GM21576 (cell line): ENCODE measurements around the gene WDR81.
"Not testable (repeated sequence)": the region's sequence is repeated elsewhere in the genome, so short reads cannot be mapped to it uniquely, and the experiment has no call there.

Experiments used
- ATAC-seq: cut with Tn5 transposase; IDR thresholded peaks from one replicate; pipeline ENCODE4 v1.9.1; 2021; ENCODE audit warnings: mild to moderate bottlenecking, moderate library complexity; ENCODE audit not compliant: unreplicated experiment

The WDR81 gene

DNA sequence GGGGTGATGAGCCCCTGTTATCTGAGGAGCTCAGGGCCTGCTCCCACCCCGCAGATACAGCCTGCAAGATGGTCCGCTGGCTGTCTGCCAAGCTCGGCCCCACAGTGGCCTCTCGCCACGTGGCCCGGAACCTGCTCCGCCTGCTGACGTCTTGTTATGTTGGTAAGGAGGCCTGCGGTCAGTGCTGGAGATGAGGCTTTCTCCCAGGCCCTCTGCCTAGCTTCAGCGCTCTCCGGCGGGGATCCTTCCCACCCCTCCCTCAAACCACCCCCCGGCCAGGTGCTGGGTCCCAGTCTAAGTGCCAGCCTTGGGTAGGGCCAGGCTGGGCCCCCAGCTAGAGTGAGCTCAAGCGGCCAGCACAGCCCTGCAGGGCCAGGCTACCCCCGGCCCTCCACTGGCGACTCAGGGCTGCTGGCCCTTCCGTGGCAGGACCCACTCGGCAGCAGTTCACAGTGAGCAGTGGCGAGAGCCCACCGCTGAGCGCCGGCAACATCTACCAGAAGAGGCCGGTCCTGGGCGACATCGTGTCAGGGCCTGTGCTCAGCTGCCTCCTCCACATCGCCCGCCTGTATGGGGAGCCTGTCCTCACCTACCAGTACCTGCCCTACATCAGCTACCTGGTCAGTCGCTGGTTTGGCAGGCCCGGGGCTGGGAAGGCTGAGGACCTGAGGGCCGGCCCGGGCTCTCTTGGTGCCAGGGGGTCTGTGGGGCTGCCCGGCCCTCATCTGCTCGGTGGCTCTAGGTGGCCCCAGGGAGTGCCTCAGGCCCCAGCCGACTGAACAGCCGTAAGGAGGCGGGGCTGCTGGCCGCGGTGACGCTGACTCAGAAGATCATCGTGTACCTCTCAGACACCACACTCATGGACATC, 6.1 kb downstream of the WDR81 start:
- no peak for ATAC-seq

DNA sequence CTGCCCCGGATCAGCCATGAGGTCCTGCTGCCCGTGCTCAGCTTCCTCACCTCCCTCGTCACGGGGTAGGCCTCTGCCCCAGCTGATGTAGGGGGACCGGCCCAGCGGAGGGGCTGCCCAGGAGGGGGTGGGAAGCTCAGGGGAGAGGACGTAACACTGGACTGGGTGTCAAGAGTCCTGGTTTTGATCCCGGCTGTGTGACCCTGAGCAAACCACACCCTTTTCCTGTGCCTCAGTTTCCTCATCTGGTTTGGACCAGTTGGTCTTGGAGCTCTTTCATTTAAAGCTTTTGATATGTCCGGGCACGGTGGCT, 6.6 kb downstream of the WDR81 start:
- ATAC-seq, result no peak

DNA sequence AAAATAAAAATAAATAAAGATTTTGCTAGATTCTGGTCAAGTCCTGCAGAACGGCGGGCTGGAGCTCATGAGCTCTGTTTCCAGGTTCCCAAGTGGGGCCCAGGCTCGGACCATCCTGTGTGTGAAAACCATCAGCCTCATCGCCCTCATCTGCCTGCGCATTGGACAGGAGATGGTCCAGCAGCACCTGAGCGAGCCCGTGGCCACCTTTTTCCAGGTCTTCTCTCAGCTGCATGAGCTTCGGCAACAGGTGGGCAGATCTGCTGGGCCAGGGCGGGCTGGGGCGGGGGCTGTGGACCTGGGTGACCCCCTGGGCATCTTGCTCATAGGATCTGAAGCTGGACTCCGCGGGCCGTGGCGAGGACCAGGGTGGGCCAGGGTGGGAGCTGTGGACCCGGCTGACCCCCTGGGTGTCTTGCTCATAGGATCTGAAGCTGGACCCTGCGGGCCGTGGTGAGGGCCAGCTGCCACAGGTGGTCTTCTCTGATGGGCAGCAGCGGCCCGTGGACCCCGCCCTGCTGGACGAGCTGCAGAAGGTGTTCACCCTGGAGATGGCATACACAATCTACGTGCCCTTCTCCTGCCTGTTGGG, 7.8 kb downstream of the WDR81 start:
- no peak for ATAC-seq

DNA sequence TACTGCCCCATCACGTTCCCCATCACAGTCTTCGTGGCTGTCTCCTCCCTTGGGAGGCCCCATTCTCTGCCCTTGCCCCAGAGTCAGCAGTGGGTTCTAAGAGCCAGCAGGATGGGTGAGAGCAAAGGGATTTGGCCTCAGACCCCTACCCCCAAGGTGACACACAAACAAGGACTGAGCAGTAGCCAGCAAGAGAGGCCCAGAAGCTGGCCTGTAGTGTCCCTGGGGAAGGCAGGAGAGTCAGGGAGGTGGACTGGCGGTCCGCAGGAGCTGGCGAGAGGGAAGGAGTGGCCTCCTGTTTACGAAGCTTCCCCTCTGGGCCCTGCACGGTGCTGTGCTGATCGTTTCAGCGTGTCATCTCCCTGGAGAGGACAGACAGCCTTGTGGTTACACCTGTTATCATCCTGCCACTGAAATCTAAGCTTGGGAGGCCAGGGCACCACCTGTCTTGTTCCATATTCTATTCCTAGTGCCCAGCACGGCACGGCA, 8.4 kb downstream of the WDR81 start:
- no peak for ATAC-seq

DNA sequence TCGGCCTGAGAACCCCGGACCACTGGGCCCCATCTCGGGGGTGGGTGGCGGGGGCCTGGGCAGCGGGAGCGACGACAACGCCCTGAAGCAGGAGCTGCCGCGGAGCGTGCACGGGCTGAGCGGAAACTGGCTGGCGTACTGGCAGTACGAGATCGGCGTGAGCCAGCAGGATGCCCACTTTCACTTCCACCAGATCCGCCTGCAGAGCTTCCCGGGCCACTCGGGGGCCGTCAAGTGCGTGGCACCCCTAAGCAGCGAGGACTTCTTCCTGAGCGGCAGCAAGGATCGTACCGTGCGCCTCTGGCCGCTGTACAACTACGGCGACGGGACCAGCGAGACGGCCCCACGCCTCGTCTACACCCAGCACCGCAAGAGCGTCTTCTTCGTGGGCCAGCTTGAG, 9.3 kb downstream of the WDR81 start:
- ATAC-seq, result no peak

DNA sequence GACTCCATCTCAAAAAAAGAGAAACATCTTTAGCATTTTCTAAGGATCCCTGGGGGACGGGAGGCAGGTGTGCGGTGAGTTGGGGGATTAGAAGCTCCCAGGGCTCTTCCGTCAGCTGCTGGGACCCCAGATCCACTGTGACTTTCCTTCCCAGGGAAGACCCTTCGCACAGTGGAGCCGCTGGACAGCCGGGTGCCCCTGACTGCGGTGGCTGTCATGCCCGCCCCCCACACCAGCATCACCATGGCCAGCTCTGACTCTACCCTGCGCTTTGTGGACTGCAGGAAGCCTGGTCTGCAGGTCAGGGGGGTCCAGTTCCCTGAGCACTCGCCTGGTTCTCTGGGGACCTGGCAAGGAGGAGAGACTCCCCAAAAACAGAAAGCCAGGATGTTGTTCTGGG, 10.9 kb downstream of the WDR81 start:
- no peak for ATAC-seq

DNA sequence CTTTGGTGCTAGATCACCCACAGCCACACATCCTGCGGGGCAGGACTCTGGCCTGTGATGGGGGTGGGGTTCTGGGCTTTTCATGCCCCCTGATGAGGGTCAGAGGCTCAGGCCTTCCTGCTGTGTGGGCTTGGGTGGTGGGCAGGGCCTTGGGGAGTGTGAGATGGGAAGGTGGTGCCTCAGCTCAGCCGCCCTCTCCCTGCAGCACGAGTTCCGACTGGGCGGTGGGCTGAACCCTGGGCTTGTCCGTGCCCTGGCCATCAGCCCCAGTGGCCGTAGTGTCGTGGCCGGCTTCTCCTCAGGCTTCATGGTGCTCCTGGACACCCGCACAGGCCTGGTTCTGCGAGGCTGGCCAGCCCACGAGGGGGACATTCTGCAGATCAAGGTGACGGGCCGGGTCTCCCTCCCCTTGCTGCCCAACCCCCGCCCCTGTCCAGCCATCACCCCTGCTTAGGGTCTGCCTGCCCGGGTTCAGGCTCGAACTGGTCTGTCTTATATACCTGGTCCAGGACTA, 11.4 kb downstream of the WDR81 start:
- ATAC-seq, result no peak

DNA sequence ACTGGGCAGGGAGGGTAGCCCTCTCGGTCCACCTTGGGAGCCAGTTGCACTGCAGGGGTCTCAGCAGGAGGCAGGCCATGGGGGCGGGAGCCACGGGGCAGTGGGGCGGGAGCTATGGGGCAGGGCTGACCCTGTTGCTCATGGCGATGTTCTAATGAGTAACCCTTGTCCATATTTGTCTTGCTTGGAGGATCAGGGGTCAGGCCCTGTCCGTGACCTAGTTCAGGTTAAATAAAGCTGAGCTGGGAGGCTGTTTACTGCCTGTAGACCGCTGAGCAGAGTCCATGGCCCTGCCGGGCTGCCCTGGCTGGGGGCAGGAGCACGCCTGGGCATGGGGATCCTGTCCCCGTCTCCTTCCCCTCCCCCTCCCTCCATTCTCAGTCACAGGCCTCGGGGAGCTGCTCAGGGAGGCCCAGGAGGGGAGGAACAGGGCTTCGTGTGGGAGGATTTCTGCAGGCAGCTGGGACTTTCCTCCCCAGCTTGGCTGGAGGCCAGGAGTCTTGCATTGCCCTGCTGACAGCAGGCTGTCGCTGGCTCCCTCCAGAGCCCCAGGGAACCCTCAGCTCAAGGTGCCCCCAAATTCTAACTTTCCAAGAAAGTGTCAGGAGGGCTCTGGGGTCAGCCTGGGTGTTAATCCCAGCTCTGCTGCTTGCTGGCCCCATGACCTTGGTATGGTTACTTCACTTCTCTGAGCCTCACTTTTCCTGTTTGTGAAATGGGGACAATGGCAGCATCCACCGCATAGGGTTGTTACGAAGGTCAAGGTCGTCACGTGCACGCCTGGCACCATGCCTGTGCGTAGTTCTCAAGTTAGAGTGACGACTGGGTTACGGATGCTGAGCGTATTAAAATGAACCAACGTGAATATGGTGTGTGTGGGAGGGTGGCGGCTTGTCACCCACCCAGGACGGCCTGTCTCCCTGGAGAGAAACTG, 12.1 kb downstream of the WDR81 start:
- ATAC-seq, result no peak

DNA sequence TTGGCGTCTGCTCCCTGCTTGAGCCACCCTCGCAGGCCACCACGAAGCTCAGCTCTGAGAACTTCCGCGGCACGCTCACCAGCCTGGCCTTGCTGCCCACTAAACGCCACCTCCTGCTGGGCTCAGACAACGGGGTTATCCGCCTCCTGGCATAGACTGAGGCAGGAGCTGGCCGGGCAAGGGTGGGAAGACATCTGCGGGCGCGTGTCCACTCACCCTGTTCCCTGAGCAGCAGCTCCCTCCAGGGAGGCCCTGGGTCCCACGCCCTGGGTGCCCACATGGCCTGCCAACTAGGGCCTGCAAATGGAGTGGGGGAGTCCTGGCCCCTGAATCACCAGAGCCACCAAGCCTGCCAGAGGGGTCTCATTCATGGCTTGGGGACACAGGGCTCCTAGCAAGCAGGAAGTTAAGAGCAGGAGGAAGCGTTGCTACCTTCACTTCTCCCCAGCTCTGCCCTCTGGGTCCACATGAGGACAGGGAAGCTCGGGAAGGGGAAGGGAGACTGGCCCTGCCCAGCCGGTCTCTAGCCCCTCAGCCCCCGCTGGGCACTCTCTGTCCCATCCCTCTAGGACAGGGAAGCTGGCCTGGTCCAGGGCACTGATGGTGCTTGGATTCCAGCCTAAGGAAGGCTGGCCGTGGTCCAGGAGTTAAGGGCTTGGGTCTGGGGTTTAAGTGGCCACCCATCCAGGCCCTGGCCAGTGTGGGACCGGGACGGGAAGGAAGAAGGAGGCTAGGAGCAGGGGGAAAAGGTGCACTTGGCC, 13.2 kb downstream of the WDR81 start:
- ATAC-seq, result no peak

DNA sequence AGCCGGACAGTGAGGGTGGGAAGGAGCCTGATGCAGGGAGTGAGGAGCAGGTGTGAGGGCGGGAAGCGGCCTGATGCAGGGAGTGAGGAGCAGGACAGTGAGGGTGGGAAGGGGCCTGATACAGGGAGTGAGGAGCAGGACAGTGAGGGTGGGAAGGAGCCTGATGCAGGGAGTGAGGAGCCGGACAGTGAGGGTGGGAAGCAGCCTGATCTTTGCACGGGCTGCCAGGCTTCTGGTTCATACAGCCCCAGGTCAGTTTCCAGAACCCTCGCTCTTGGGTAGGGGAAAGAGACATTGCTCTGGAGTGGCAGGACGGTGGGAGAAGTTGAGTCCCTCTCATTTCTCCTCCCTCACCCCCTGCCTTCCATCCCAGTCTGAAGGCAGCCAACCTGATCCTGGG, 17.4 kb downstream of the WDR81 start:
- ATAC-seq, result not testable (repeated sequence)

DNA sequence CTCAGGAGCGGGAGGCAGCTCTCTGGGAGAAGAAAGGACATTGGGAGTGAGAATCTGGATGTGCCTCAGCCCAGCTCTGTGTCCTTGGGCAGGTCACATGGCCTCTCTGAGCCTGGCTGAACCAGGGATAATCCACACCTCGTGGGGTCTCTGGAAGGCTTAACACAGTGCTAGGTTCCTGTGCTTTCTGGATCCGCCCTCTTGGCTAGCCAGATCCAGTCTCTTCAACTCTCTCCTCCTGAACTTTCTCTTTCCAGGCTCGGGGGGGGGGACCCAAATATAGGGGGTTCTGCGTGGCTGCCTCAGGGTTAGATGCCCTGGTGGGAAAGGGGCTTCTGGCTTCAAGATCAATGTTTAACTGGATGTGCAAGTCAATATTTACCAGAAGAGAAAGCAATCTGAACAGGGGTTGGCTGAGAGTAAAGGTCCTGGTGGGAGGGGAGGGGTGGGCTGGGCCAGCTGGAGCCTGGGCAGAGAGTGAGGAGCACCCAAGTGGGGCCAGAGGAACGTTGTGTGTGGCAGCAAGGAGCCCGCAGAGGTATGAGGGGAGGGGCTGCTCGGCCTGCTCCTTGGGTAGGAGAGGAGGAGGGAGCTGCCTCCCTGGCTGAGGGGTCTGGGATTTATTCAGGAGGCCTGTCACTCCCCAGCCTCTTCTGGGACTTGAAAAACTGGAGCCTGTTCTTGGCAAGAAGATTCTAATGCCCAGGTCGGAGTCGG, 18.0 kb downstream of the WDR81 start, which contains the start of gene SERPINF2:
TSS of gene SERPINF2 (plus strand) at position 501 of the 717 bp plus-strand sequence. CDS start 2,125 bp downstream, outside the sequence.
- no peak for ATAC-seq

DNA sequence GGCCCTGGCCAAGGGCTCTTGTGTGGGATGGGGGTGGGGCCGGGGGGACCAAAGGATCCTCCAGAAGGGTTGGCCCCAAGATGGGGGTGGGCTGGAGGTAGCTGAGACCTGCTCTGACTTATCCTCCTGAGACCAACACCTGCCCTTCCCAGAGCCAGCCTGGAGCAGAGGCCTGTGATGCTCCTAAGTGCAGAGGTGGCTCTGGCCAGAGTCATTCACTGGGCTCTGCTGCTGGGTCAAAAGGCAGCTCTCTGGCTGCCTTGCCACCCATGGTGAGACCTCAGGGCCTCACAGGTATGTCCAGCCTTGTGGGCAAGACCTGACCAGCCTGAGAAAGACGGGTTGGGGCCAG, 18.6 kb downstream of the WDR81 start:
- no peak for ATAC-seq

DNA sequence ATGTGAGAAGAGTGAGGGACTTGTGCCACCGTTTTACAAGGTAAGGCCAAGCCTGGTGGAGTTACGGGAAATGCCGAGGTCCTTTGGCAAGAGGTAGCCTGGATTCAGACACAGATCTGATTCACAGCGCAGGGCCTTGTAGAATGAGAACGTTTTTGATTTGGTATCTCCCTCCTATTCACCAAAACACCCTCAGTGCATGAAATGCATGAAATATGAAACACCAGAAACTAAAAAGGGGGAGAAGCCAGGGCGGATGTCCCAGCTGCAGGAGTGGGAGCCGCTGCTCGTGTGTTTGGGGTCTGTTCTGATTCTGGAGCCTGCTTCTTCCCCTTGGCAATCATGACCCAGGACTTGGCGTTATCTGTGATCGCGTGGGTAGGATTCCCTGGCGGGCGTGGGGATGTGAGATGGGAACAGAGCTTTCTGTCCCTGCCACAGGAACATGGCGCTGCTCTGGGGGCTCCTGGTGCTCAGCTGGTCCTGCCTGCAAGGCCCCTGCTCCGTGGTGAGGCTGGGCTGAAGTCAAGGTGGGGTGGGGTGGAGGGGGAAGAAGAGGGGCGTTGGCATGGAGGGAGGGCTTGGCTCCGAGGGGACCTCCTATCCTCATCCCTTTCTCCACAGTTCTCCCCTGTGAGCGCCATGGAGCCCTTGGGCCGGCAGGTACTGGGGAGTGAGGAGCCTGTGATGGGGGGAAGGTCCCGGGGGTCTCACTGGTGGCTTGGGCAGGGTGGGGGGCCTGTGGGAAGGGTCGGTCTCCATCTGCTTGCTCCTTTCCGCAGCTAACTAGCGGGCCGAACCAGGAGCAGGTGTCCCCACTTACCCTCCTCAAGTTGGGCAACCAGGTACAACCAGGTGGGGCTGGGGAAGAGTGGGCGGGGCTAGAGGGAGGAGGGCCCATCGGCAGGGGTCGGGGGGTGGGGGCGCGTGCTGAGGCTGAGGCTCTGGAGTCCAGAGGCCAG, 20.3 kb downstream of the WDR81 start:
- ATAC-seq, result no peak

DNA sequence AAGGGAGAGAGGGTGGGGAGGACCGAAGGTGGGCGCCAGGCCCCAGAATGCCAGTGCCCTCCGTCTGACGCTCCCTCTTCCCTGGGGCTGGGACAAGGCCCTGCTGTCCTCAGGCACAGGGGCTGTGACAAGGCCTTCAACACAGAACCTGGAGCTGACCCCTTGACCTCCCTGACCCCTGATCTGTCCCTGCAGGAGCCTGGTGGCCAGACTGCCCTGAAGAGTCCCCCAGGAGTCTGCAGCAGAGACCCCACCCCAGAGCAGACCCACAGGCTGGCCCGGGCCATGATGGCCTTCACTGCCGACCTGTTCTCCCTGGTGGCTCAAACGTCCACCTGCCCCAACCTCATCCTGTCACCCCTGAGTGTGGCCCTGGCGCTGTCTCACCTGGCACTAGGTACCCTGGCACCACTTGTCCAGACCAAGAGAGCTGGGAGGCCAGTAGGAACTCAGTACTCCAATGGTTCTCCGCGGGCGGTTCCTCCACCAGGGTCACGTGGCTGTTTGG, 21.1 kb downstream of the WDR81 start:
- ATAC-seq, result no peak

DNA sequence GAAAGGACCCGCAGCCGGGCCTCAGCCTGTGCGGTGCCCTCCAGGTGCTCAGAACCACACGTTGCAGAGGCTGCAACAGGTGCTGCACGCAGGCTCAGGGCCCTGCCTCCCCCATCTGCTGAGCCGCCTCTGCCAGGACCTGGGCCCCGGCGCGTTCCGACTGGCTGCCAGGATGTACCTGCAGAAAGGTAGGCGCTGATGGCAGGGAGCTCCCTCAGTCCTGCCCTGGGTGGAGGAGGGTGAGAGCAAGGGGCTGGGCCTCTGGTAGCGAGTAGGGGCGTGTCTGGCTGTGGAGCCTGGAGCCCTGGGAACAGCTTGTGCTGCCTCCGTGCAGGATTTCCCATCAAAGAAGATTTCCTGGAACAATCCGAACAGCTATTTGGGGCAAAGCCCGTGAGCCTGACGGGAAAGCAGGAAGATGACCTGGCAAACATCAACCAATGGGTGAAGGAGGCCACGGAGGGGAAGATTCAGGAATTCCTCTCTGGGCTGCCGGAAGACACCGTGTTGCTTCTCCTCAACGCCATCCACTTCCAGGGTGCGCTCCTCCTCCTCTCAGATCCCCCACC, 22.6 kb downstream of the WDR81 start:
- no peak for ATAC-seq

DNA sequence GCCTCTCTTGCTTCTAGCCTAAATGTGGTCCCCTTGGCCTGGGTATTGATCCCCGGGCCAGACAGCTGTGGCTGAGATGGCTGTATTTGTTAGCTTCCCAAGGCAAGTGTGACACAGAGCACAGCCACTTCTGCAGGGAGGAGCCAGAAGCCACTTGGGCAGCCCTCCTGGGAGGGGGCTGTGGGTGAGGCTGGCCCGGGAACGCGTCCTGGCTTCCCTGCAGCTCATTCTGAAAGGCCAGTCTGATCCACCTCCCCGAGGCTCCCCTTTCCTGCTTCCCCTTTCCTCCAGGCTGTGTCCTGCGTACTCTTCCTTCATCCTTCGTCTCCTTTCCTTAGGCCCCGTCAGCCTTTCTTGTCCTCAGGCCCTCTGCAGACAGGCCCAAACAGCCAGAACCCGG, 26.1 kb downstream of the WDR81 start:
- no peak for ATAC-seq

DNA sequence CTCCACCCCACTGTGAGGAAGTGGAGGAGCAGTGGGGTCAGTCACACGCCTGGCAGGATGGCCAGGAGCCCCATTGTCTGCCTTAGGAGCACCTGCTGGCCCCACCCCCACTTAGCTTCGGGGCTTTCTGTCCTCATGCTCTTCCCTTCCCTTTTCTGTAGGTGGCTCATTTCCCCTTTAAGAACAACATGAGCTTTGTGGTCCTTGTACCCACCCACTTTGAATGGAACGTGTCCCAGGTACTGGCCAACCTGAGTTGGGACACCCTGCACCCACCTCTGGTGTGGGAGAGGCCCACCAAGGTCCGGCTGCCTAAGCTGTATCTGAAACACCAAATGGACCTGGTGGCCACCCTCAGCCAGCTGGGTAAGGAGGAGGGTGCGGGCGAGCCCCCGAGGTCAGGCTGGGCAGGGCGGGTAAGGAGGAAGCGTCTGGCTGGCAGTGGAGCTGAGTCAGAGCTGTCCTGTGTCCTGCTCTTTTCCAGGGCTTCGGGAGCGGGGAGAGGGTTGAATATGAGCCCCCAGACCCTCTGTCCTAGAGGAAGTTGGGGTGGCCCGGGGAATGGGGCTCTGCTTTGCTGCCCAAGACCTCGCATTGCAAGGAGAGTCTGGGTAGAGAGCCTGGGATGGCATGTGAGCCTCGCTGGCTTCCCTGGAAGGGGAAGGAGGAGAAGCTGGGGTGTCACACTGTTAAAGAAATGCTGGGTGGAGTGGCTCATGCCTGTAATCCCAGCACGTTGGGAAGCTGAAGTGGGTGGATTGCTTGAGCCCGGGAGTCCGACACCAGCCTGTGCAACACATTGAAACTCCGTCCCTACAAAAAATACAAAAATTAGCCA, 28.1 kb downstream of the WDR81 start:
- ATAC-seq, result no peak
